GM13976 (cell line): ENCODE measurements around the gene SHLD1.

ENCODE experiments used
- DNase-seq: peaks from one replicate; pipeline ENCODE4 v3.0.0; 2012; ENCODE audit warnings: low spot score
- CTCF ChIP-seq: IDR thresholded peaks from 2 replicates; pipeline ENCODE4 v1.5.1; 2012; ENCODE audit warnings: borderline replicate concordance, mild to moderate bottlenecking; ENCODE audit not compliant: insufficient read depth; ENCODE audit errors: extremely low read depth, missing control alignments, control extremely low read depth
- in situ Hi-C: fragments of 300-500 bp; cut with MboI; formaldehyde crosslinking; loops from one replicate; pipeline ENCODE4 v1.12.0; 2022; ENCODE audit warnings: low sequenced_read_pairs, mixed read lengths, inconsistent platforms; ENCODE audit not compliant: unreplicated experiment

Gene SHLD1

GRCh38 chr20:5886788-5887187, 136.6 kb downstream of the SHLD1 start:
- DNase-seq: no peak
- in situ Hi-C loops: no loop called here
- TF ChIP-seq CTCF: no peak

- TF ChIP-seq CTCF: no peak
- in situ Hi-C loops: no loop called here
- no peak for DNase-seq
These were observed 137.2 kb downstream of the SHLD1 start for GRCh38 chr20:5887386-5887785.

- no peak for TF ChIP-seq CTCF
- DNase-seq: no peak
- in situ Hi-C loops: no loop called here
These were observed 137.8 kb downstream of the SHLD1 start for GRCh38 chr20:5888041-5888440.

- DNase-seq: no peak
- in situ Hi-C loops: no loop called here
- no peak for TF ChIP-seq CTCF
These were observed 140.7 kb downstream of the SHLD1 start for GRCh38 chr20:5890773-5891441.

GRCh38 chr20:5893052-5893451, 142.9 kb downstream of the SHLD1 start:
- no peak for TF ChIP-seq CTCF
- DNase-seq: no peak
- in situ Hi-C loops: no loop called here

- TF ChIP-seq CTCF: no peak
- DNase-seq: no peak
- in situ Hi-C loops: no loop called here
These were observed 143.4 kb downstream of the SHLD1 start for GRCh38 chr20:5893621-5894020.
